ENCODE data around the gene DCDC2.
"Not testable (repeated sequence)": the region's sequence is repeated elsewhere in the genome, so short reads cannot be mapped to it uniquely, and the experiment has no call there.

Gene DCDC2

DNA sequence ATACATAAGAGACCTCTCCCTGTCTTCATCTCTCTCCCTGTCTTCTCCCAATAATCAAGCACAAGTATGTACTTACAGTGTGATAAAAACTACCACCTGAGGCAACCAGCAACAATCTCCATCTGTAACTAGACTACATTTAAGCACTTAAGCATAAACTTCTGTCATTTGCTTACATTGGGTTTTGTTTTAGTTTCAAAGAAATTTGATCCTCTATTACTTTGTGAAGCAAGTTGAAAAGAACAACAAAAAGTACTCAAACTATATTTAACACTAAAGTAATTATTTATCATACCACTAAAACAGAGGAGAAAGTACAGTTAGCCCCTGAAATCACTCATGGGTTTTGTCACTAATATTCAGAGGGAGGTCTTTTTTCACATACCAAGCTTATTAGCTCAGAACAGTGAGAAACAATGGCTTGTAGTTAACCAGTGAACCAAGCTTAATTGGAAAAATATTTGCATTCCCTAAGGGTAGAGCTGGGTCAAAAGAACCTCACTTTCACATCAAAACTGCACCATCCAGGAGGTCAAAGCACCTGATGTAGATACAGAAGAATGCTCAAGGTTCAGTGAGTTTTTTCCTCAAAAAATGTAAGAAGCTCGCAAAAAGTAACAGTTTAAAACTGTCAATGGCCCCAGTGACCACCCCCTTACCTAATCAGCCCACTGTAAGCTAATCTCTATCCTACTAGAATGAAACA, 34.1 kb downstream of the DCDC2 start:
- no peak for DNase-seq

- DNase-seq = no peak
Measured at GRCh38 chr6:24322924-24323323, 34.9 kb downstream of the DCDC2 start.

DNA sequence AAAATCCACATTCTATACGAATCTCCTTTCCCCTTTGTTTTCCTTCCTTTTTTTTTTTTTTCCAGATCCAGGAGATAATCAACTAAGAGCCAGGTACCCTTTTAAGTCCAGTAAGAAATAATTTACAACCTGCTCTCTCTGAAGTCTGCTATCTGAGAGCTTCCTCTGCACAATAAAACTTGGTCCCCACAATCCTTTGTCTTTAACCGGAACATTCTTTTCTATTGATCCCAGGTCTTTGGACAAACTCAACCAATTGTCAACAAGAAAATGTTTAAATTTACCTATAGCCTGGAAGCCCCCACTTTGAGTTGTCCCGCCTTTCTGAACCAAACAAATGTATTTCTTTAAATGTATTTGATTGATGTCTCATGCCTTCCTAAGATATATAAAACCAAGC, 35.4 kb downstream of the DCDC2 start:
- not testable (repeated sequence) for DNase-seq

GRCh38 chr6:24321538-24322162, 36.2 kb downstream of the DCDC2 start:
- no peak for DNase-seq

- no peak for DNase-seq
Measured at GRCh38 chr6:24313251-24314141, 44.4 kb downstream of the DCDC2 start.

DNA sequence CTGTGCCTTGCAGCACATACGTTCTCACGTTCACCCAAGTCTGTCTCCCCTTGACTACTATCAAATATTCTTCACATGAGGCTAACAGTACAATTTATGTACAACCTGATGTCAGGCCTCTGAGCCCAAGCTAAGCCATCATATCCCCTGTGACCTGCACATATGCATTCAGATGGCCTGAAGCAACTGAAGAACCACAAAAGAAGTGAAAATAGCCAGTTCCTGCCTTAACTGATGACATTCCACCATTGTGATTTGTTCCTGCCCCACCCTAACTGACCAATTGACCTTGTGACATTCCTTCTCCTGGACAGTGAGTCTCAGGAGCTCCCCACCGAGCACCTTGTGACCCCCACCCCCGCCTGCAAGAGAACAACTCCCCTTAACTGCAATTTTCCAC, 46.1 kb downstream of the DCDC2 start:
- not testable (repeated sequence) for DNase-seq

- DNase-seq = no peak
Measured at GRCh38 chr6:24307881-24308280, 50.0 kb downstream of the DCDC2 start.

DNA sequence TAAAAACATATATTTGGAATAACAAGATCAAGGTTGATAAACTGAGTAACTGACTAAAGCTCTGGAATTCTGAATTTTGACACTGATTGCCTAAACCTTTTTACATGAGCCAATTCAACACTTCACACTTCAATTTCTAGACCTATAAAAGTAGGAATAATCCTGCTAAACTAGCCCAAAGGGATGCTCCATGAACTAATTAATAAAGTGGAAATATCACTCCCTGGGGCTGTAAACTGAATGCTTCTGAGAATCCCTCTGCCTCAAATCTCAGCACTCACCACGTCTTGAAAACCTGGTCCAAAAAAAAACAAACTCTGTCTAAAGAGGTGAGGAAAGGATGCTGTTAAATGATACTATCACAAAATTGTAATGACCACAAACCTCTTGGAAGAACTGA, 50.9 kb downstream of the DCDC2 start:
- no peak for DNase-seq

- no peak for DNase-seq
Measured at GRCh38 chr6:24306038-24306437, 51.8 kb downstream of the DCDC2 start.

DNA sequence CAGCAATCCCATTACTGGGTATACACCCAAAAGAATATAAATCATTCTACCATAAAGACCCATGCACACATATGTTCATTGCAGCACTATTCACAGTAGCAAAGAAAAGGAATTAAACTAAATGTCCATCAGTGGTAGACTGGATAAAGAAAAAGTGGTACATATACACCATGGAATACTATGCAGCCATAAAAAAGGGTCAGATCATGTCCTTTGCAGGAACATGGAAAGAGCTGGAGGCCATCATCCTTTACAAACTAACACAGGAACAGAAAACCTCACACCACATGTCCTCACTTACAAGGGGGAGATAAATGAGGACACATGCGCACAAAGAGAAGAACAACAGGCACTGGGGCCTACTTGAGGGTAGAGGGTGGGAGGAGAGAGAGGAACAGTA, 60.9 kb downstream of the DCDC2 start:
- DNase-seq = no peak

DNA sequence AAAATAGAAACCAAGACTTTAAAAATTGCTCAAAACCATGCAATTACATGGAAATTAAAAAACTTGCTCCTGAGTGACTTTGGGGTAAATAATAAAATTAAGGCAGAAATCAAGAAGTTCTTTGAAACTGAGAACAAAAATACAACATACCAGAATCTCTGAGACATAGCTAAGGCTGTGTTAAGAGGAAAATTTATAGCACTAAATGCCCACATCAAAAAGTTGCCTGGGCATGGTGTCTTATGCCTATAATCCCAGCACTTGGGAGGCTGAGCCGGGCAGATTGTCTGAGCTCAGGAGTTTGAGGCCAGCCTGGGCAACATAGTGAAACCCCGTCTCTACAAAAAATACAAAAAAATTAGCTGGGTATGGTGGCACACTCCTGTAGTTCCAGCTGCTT, 64.0 kb downstream of the DCDC2 start:
- not testable (repeated sequence) for DNase-seq

- no peak for DNase-seq
Measured at GRCh38 chr6:24287239-24287638, 70.6 kb downstream of the DCDC2 start.

- no peak for DNase-seq
Measured at GRCh38 chr6:24284006-24284405, 73.9 kb downstream of the DCDC2 start.

DNA sequence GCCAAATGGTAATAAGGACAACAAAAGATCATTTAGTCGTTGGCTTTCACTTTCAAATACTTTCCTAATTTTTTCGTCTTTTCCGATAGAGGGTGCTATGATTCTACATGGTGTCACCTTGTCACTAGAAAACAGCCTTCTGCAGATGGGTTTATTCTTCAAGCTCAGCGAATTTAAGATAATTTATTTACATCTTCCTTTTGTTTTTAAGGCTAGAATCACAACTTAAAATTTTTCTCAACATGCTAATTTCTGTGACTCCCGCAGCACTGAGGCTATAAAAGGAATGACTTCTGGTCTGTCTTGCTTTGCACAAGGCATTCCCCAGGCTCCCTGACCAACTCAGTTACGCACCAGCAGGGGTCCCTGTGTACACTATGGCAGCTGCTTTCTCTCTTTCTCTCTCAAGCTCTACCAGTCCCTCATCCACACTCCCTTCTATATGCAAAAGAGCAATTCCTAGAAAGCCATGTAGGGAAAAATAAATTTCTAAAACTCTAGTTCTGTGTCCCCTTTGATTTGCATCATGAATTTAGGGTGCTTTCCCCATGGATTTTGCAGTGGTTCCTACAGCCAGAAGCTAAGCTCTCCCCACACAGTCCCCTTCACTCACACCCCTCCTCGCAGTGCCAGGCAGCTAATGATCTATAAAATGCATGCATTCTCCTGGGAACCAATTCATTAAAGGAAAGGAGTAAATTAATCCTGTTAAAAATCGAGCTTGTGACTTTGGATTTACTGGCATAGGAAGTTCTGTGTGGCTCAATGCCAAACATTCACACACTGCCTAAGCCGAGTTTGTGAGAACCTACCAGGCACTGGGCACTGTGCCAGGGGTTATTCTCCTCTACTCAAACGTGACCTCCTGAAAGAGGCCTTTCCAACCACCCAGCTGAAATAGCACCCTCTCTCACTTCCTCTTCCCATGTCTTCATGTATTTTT, 74.5 kb downstream of the DCDC2 start:
- DNase-seq = peak; percentile 34

DNA sequence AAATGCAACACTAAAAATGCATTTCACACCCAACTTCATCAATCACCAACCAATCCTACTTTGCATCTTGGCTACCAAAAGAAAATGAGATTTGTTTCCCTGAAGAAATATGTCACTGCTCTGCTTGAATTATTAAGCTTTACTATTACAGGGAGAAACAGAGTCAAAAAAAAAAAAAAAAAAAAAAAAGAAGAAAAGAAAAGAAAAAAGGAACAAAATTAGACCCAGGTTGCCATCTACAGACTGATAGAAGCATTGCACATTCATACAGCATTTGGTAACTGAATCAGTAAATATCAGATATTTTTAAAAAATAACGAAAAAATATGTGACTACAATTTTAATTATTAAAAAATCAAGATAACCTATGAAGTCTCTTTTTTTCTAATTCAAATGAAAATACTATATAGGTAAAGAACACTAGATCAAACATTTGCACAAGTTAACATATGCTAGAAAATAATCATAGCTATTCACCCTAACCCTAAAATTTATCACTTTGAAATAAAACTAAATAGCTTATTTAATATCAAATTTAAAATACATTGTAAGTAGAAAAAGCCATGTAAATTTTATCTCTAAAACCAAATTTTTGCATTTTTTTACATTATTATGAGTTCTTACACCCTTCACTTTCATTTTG, 83.3 kb downstream of the DCDC2 start:
- DNase-seq = no peak

- DNase-seq = no peak
Measured at GRCh38 chr6:24273096-24273870, 84.6 kb downstream of the DCDC2 start.

DNA sequence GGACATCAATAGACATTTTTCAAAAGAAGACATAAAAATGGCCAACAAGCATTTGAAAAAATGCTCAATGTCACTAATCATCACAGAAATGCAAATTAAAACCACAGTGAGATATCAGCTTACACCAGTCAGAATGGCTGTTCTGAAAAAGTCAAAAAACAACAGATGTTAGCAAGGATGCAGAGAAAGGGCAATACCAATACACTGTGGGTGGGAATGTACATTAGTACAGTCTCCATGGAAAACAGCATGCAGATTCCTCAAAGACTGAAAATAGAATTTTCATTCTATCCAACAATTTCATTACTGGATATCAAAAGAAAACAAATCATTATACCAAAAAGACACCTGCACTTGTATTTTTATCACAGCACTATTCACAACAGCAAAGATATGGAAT, 85.3 kb downstream of the DCDC2 start:
- no peak for DNase-seq

DNA sequence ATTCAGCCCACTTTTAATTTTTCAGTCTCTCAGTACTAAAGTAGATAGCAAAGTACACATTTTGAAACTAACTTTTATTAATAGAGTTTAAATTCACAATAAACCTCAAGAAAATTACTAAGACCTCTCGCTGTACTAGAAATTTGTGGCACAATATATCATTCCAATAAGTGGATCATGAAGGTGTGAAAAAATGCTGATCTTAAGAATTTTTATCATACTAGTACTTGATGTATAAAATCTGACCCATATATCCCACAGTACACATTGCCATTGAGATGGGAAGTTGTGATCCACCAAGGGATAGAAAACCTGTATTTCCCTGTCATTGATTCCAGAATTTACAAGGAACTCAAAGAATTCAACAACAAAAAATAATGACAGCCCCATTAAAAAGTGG, 85.7 kb downstream of the DCDC2 start:
- DNase-seq = no peak

- no peak for DNase-seq
Measured at GRCh38 chr6:24270011-24270410, 87.8 kb downstream of the DCDC2 start.

GRCh38 chr6:24258214-24258613, 99.6 kb downstream of the DCDC2 start:
- not testable (repeated sequence) for DNase-seq

- DNase-seq = no peak
Measured at GRCh38 chr6:24257282-24257681, 100.6 kb downstream of the DCDC2 start.
